GM12872 (cell line): Measurements from ENCODE around the gene PLD5.
A peak's percentile ranks its signal among the peaks of the same experiment; 100 is the strongest.

ENCODE experiments used
- CTCF ChIP-seq: IDR thresholded peaks from 3 replicates; pipeline ENCODE4 v1.5.1; 2011; ENCODE audit warnings: low read depth, mild to moderate bottlenecking, low read length, moderate library complexity; ENCODE audit not compliant: insufficient read depth

Gene PLD5

GRCh38 chr1:242455052-242455361, 69.5 kb downstream of the PLD5 start:
- no peak for TF ChIP-seq CTCF

GRCh38 chr1:242454262-242455051, 70.0 kb downstream of the PLD5 start:
- TF ChIP-seq CTCF: peak; percentile 64

GRCh38 chr1:242452573-242452972, 71.9 kb downstream of the PLD5 start:
- TF ChIP-seq CTCF: no peak

GRCh38 chr1:242449661-242450060, 74.8 kb downstream of the PLD5 start:
- TF ChIP-seq CTCF: no peak

- no peak for TF ChIP-seq CTCF
These were observed 75.4 kb downstream of the PLD5 start for GRCh38 chr1:242448910-242449645.

GRCh38 chr1:242447689-242448088, 76.8 kb downstream of the PLD5 start:
- TF ChIP-seq CTCF: no peak

GRCh38 chr1:242440757-242441156, 83.7 kb downstream of the PLD5 start:
- TF ChIP-seq CTCF: no peak
